Measurements from ENCODE around the gene TOGARAM2.

Gene TOGARAM2

GRCh38 chr2:29000481-29000880 is 19.4 kb downstream of the TOGARAM2 start:
- DNase-seq (ENCODE audit: low spot score), result no peak

DNA sequence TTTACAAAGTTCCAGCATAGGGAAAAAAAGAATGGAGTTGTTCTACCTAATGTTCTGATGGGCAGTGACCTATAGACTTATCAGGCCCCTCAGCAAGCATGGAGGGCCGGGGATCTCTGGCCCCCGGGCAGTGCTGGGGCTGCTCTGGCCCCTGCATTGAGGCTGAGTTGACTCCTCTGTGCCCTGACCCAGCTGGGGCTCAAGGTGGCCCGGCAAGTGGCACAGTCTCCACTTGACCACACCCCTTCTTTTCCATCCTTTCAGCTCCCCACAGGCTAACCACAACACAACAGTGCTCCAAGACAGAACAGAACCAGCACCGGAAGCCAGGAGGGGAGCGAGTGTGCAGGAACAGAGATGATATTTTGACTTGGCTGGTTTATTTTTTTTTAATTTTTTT is 19.9 kb downstream of the TOGARAM2 start:
- no peak for DNase-seq (ENCODE audit: low spot score)

DNA sequence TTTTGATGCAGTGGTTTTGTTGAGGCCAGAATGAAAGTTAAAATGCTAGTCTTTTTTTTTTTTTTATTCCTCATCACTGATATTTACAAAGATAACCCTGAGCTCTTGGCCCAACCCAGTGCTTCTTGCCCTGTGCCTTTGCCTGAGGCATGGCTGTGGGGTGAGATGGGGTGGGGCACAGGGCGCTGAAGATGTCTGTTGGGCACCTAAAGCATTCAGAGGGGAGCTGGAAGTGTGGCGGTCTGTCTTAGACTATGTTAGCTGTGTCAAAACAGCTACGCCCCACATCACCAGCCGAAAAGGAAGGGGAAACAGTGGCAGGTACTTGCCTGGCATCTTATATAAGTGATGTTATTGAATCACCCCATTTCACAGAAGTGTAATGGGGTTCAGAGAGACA is 20.7 kb downstream of the TOGARAM2 start:
- no peak for DNase-seq (ENCODE audit: low spot score)

- no peak for DNase-seq (ENCODE audit: low spot score)
Observed at GRCh38 chr2:29004755-29005154, 23.7 kb downstream of the TOGARAM2 start.

GRCh38 chr2:29005331-29005730 is 24.2 kb downstream of the TOGARAM2 start:
- no peak for DNase-seq (ENCODE audit: low spot score)

GRCh38 chr2:29006092-29006979 is 25.2 kb downstream of the TOGARAM2 start:
- no peak for DNase-seq (ENCODE audit: low spot score)

- no peak for DNase-seq (ENCODE audit: low spot score)
Observed at GRCh38 chr2:29006980-29007301, 25.8 kb downstream of the TOGARAM2 start.

- no peak for DNase-seq (ENCODE audit: low spot score)
Observed at GRCh38 chr2:29009270-29009669, 28.2 kb downstream of the TOGARAM2 start.

DNA sequence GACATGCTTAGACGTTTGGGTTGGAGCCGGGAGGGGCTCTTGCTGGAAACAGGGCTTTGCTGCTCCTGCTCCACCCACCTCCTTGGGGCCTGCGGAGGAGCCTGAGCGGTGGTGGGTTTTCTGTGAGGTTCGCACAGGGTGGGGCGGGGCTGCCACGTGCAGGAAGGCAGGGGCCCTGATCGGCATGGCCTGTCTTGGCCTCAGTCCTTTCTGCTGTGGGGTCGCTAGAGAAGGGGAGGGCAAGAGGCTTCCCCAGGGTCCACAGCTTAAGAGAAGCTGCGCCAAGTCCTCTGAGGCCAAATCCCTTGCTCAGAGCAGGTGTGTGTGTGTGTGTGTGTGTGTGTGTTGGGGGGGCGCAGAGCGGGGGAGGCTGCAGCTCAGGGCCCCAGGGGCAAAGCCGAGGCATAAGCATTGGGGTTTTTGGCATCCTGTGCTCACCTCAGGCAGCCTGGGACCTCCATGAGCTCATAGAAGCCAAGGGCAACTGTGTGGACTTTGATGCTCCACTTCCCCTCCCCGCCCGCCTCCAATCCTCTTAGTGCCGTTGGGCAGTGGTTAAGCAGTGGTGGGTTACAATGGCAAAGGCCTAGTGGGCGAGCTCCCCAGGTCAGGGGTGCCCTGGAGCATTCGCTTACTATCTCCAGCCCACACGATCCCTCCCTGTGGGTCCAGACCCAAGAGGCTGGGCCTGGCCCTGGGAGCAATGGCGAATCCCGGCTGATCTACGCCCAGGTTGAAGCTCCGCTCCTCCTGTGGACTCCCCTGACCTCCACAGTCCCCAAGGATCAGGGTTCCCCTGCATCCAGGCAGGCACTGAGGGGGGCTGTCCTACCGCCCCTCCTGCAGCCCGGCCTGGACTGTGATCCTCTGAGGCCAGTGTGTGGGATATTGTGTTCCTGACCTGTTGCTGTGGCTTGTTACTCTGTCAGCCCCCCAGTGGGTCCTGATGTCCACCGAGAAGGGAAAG is 28.9 kb downstream of the TOGARAM2 start:
- DNase-seq (ENCODE audit: low spot score), result no peak

DNA sequence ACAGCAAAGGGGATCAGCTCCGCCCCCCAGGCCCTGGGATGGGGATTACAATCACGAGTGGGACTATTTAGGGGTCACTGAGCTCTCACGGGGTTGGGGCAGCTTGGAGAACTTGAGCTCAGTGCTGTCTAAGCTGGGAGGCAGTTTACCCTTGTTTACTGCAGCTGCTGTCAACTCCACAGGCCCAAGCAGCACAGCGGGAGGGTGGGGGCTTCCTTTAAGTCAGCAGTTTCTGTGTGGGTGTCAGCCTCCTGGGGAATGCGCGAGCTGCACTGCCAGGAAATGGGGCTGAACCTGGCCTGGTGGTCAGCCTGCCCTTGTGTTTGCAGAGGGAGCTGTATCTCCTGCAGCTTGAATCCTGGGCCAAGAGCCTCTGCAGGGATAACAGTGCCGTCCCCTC is 29.8 kb downstream of the TOGARAM2 start:
- DNase-seq (ENCODE audit: low spot score), result peak; percentile 49

DNA sequence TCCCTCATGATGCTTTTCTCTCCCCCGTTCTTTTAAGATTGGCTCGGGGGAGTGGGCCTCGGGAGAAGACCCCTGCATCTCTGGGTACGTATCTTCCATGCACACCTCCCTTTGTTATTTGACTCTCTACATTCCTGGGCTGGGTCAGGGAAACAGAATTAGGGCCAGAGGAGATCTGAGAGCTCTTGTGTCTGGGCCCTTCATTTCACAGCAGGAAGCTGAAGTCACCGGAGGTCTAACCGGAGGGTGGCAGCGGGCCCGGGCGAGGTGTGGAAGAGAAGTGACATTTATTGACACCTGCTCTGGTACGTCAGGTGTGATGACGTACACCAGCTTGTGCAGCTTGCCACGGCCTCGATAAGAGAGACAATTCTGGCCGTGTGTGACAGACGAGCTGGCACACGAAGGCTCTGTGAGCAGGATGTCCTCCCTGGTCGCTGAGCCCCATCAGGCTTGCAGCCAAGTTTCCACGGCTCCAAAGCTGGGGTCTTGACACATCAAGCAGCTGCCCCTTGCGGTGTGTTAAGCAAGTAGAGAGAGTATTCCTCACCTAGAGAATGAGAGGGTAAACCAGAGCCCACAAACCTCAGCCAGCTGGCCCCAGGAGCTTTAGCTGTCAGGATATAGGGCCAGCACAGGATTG is 30.4 kb downstream of the TOGARAM2 start:
- no peak for DNase-seq (ENCODE audit: low spot score)

DNA sequence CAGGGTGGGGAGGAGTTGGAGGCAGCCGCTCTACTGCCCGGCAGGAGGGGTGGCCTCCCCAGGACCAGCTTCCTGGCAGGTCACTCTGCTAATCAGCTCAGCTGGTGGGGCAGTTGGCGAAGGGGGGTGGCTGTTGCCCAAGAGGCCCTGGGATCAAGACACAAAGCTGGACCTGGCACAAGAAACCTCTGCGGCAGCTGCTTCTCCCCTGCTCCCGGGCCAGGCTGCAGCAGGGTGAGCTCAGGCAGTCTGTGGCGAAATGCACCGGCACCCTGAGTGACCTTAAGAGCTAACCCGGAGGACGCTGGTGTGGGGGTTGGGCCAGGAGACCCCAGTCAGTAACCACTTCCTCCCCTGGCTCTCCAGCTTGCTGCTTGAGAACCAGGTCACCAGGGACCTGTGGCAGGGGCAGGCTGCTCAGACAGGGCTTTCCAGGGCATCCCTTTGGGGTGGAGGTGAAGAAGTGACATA is 31.1 kb downstream of the TOGARAM2 start:
- no peak for DNase-seq (ENCODE audit: low spot score)

GRCh38 chr2:29013057-29013780 is 32.1 kb downstream of the TOGARAM2 start:
- no peak for DNase-seq (ENCODE audit: low spot score)

DNA sequence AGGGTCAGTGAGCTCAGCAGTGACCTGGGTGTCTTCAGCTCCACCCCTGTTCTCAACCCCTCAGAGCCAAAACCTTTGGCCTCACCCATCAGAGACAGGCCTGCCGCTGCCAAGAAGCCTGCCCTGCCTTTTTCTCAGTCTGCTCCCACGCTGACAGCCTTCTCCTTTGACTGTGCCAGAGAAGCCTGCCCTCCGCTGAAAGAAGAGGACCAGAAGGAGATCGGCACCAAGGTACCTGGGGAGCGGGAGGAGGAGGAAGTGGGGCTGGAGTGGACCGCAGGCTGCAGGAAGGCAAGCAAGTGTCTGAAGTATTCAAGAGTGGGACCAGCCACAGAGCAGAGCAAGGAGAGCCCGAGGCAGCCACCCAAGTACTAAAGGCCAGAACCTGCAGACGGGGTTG is 33.2 kb downstream of the TOGARAM2 start:
- DNase-seq (ENCODE audit: low spot score), result no peak

- no peak for DNase-seq (ENCODE audit: low spot score)
Observed at GRCh38 chr2:29014811-29015421, 33.8 kb downstream of the TOGARAM2 start.

- no peak for DNase-seq (ENCODE audit: low spot score)
Observed at GRCh38 chr2:29015701-29016470, 34.8 kb downstream of the TOGARAM2 start.

DNA sequence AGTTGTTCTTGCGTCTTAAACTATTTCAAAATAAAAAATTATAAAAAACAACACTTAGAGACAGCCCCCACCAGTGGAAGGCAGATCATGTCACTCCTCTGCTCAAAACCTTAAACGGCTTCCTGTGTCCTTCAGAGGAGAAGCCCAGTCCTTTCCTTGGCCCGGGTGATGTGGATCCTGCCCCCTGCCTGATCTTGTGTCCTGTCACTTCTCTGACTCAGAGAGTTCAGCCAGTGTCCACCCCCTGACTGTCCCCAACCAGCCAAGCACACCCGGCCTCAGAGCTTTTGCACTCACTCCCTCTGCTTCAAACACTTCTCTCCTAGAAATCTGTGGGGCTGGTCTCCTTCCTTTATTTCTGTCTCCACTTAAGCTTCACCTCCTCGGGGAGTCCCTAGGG is 35.4 kb downstream of the TOGARAM2 start:
- DNase-seq (ENCODE audit: low spot score), result no peak

DNA sequence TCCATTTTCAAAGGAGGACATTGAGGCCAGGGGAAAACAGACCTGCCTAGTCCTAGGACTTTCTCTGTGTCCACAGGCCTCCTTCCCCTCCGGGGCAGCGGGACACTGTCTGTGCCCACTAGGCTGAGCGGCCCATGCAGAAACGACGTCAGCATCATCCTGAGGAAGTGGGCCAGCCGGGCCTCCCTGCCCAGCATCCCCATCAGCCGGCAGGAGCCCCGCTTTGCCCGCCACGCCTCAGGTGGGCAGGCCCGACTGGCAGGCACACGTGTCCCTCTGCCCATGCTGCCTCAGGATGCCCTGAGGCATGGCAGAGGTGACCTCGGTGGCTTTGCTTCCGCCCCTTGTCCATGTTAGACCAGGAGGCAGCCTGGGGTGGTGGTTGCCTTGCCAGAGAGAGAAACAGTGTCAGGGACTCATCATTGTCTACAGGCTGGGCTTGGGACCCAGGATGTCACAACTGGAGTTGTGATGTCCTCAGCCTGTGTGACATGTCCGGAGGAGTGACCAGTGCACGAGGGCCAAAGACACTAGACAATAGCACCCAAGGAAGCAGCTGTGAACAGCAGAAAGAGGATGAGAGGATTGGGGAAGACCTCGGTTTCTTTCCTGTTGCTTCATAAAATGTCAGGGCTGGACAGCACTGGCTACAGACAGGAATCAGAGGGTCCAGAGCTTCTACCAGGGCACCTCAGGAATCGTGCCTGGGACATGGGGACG is 36.8 kb downstream of the TOGARAM2 start:
- DNase-seq (ENCODE audit: low spot score), result no peak

GRCh38 chr2:29021886-29022285 is 40.8 kb downstream of the TOGARAM2 start:
- no peak for DNase-seq (ENCODE audit: low spot score)

DNA sequence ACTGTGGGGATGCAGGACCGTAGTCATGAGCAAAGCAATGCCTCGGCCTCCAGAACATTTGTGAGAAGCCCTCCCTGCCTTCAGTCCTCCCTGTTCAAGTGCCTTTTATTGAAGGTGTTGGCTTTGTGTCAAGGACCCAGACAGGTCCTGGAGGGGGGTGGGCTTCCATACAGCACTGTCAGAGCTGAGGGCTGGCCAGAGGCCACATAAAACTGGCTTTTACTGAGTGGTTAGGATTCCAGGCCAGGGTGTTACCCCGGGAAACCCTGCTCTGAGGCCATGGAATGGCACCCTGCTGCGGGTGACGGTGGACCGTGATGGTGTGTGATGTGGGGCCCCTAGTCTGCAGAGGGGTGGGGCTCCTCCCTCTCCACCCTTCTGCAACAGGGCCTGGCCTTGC is 41.6 kb downstream of the TOGARAM2 start:
- DNase-seq (ENCODE audit: low spot score), result no peak

All from iPS-NIHi11 (cell line).